Measurements from ENCODE around the gene TRIM52. TPM values are rescaled to one million over a fixed set of nuclear protein-coding genes. Genes with fewer than 3 reads are reported as not detected.

TRIM52 gene
- polyA plus RNA-seq, 1 donor from 2014 or later = 42.0 TPM

GRCh38 chr5:181242031-181242451 lies 18.9 kb downstream of the TRIM52 start:
- H2AFZ ChIP-seq (ENCODE audit: low read depth, low read length) = no peak overlapping the region
- H3K36me3 ChIP-seq (ENCODE audit: insufficient read depth, low read length) = peaks cover 15% of the 10 kb centered on the region
- no peaks in the 10 kb centered on the region for H3F3A ChIP-seq (ENCODE audit: insufficient read depth, low read length, poor library complexity, severe bottlenecking)
- H3K9me2 ChIP-seq (ENCODE audit: insufficient read depth, low read length) = no peaks in the 10 kb centered on the region
- no peak overlapping the region for H3K27ac ChIP-seq (ENCODE audit: low read length)
- H3K27me3 ChIP-seq (ENCODE audit: insufficient read depth, low read depth, low read length) = no peaks in the 10 kb centered on the region
- peak overlapping the region; percentile 74 for H3K9ac ChIP-seq (ENCODE audit: low read length)
- H3K4me2 ChIP-seq (ENCODE audit: low read length) = peak overlapping the region; percentile 85
- peaks cover 50% of the 10 kb centered on the region for H3K79me2 ChIP-seq (replicated peaks; ENCODE audit: insufficient read depth, low read length)
- H3K4me3 ChIP-seq (ENCODE audit: low read length) = peak overlapping the region; percentile 96
- TF ChIP-seq REST (IDR thresholded peaks at IDR 0.05; ENCODE audit: borderline replicate concordance) = no peak
- TF ChIP-seq, protein P1, sequence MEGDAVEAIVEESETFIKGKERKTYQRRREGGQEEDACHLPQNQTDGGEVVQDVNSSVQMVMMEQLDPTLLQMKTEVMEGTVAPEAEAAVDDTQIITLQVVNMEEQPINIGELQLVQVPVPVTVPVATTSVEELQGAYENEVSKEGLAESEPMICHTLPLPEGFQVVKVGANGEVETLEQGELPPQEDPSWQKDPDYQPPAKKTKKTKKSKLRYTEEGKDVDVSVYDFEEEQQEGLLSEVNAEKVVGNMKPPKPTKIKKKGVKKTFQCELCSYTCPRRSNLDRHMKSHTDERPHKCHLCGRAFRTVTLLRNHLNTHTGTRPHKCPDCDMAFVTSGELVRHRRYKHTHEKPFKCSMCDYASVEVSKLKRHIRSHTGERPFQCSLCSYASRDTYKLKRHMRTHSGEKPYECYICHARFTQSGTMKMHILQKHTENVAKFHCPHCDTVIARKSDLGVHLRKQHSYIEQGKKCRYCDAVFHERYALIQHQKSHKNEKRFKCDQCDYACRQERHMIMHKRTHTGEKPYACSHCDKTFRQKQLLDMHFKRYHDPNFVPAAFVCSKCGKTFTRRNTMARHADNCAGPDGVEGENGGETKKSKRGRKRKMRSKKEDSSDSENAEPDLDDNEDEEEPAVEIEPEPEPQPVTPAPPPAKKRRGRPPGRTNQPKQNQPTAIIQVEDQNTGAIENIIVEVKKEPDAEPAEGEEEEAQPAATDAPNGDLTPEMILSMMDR (IDR thresholded peaks at IDR 0.05; ENCODE audit: poor library complexity, severe bottlenecking) = no peak
- TF ChIP-seq TAF1 (IDR thresholded peaks at IDR 0.05; ENCODE audit: low read depth) = no peak
- TF ChIP-seq EP300 (conservative IDR thresholded peaks at IDR 0.05; ENCODE audit: poor library complexity, severe bottlenecking) = no peak
- TF ChIP-seq MXI1 (conservative IDR thresholded peaks at IDR 0.05; ENCODE audit: poor library complexity, severe bottlenecking) = no peak
- TF ChIP-seq RAD21 (conservative IDR thresholded peaks at IDR 0.05) = no peak
- TF ChIP-seq POLR2AphosphoS5 (IDR thresholded peaks at IDR 0.05) = no peak
- no peak for TF ChIP-seq EZH2 (IDR thresholded peaks at IDR 0.05; ENCODE audit: borderline replicate concordance, insufficient read depth, low read length, poor library complexity, severe bottlenecking)
- no peak for TF ChIP-seq SMC3 (conservative IDR thresholded peaks at IDR 0.05; ENCODE audit: poor library complexity)
- no peaks in the 10 kb centered on the region for H3K9me3 ChIP-seq (ENCODE audit: low read length)
- H4K20me1 ChIP-seq (ENCODE audit: insufficient read depth) = no peaks in the 10 kb centered on the region

DNA sequence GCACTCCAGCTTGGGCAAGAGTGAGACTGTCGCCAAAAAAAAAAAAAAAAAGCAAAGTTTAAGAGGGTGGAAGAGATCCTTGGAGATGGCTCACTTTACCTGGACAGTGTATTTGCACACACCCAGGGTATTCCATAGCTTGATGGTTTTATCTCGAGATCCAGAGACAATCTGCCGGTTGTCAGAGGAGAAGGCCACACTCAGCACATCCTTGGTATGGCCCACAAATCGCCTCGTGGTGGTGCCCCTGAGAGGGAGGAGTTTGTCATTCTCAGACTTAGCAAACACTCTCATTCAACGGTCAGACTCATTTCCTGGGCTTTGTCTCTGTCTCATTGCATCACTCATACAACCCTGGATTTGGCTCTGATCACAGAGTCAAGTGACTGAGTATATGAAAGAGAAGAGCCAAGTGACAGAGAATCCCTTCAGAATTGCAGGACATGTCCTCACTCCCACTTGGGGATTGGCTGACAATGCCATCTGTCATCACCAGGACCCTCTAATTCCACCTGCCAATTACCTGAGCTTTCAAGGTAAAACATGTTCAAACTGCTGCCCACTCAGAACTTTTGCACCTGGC lies 19.5 kb downstream of the TRIM52 start:
- H3K9ac ChIP-seq (ENCODE audit: low read length) = no peak overlapping the region
- no peaks in the 10 kb centered on the region for H3K27me3 ChIP-seq (ENCODE audit: insufficient read depth, low read depth, low read length)
- H3F3A ChIP-seq (ENCODE audit: insufficient read depth, low read length, poor library complexity, severe bottlenecking) = no peaks in the 10 kb centered on the region
- H3K27ac ChIP-seq (ENCODE audit: low read length) = no peak overlapping the region
- H3K4me2 ChIP-seq (ENCODE audit: low read length) = peak overlapping the region; percentile 85
- peaks cover 15% of the 10 kb centered on the region for H3K36me3 ChIP-seq (ENCODE audit: insufficient read depth, low read length)
- H2AFZ ChIP-seq (ENCODE audit: low read depth, low read length) = no peak overlapping the region
- TF ChIP-seq EP300 (conservative IDR thresholded peaks at IDR 0.05; ENCODE audit: poor library complexity, severe bottlenecking) = no peak
- TF ChIP-seq, protein P1 (IDR thresholded peaks at IDR 0.05; ENCODE audit: poor library complexity, severe bottlenecking) = no peak
- no peak for TF ChIP-seq POLR2AphosphoS5 (IDR thresholded peaks at IDR 0.05)
- TF ChIP-seq RAD21 (conservative IDR thresholded peaks at IDR 0.05) = no peak
- no peak for TF ChIP-seq TAF1 (IDR thresholded peaks at IDR 0.05; ENCODE audit: low read depth)
- no peak for TF ChIP-seq EZH2 (IDR thresholded peaks at IDR 0.05; ENCODE audit: borderline replicate concordance, insufficient read depth, low read length, poor library complexity, severe bottlenecking)
- TF ChIP-seq REST (IDR thresholded peaks at IDR 0.05; ENCODE audit: borderline replicate concordance) = no peak
- TF ChIP-seq SMC3 (conservative IDR thresholded peaks at IDR 0.05; ENCODE audit: poor library complexity) = no peak
- no peak for TF ChIP-seq MXI1 (conservative IDR thresholded peaks at IDR 0.05; ENCODE audit: poor library complexity, severe bottlenecking)
- H3K79me2 ChIP-seq (replicated peaks; ENCODE audit: insufficient read depth, low read length) = peaks cover 44% of the 10 kb centered on the region
- H3K4me3 ChIP-seq (ENCODE audit: low read length) = peak overlapping the region; percentile 96
- H3K9me2 ChIP-seq (ENCODE audit: insufficient read depth, low read length) = no peaks in the 10 kb centered on the region
- no peaks in the 10 kb centered on the region for H3K9me3 ChIP-seq (ENCODE audit: low read length)
- H4K20me1 ChIP-seq (ENCODE audit: insufficient read depth) = no peaks in the 10 kb centered on the region
